ENCODE data around the gene CATSPER3.

DNA sequence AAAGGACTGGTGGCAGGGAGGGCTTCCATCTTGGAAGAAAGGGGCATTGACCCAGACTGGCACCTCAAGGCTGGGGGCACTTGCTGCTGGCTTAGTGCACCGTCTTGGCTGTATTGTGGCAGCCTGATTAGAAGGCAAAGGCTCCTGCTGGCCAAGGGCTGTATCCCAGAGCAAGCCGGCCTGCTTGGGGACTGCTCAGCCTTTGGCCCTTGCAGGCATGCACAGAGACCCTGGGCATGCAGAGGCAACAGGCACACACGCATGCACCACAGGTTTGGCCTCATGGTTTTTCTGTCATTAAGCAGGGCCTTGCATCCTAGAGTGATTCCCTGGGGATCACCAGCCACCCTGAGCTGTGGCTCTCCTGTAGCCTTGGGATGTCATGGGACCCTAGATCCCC lies 37.4 kb downstream of the CATSPER3 start:
- TF ChIP-seq CTCF (IDR thresholded peaks at IDR 0.05): no peak
- no peak for TF ChIP-seq POLR2A (IDR thresholded peaks at IDR 0.05)
